Stimulated activated CD8-positive, alpha-beta memory T cell treated with anti-CD3 and anti-CD28 coated beads, Interleukin-7, amount 100 ng/mL, for 4 hours (primary cell): ENCODE measurements around the gene SRSF9.
"Not testable (repeated sequence)": the region's sequence is repeated elsewhere in the genome, so short reads cannot be mapped to it uniquely, and the experiment has no call there.

Experiments
- DNase-seq, 2 donors: peaks; one replicate each; pipeline ENCODE4 v3.0.0-alpha.2; 2020; ENCODE audit warnings: low read depth in 2 of 2

The SRSF9 gene

DNA sequence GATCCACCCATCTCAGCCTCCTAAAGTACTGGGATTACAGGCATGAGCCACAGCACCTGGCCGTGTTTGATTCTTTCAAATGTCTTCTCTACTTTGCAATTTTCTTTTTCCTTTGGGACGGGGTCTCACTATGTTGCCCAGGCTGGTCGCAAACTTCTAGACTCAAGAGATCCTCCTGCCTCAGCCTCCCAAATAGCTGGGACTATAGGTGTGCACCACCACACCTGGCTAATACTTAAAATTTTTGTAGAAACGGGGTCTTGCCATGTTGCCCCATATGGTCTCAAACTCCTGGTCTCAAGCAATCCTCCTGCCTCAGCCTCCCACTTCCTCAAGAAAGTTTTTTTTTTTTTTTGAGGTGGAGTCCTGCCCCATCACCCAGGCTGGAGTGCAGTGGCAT is 21.6 kb downstream of the SRSF9 start:
- DNase-seq, result no peak

DNA sequence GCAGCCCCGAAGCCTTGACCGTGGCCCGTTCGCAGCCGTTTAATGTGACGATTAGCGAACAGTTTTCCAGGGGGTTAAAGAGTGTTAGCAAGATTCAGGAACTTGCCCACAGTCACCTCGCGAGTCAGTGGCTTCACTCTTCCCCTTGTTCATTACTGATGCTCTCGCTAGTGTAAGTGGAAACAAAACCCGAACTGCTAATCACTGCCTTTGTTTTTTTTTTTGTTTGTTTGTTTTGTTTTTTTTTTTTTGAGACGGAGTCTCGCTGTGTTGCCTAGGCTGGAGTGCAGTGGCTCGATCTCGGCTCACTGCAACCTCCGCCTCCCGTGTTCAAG is 22.7 kb downstream of the SRSF9 start:
- DNase-seq, result not testable (repeated sequence)

GRCh38 chr12:120445911-120446843 is 23.4 kb downstream of the SRSF9 start, which contains the start of the genes GATC and TRIAP1:
Gene GATC, plus strand, starts transcription at chr12:120446444. Its CDS starts 37 bp downstream, at chr12:120446481.
Gene TRIAP1, minus strand, starts transcription at chr12:120446384. Its CDS starts 12 bp downstream, at chr12:120446372.
- DNase-seq, result peak; percentile 70 to 84

- no peak for DNase-seq
These were observed 24.9 kb downstream of the SRSF9 start for GRCh38 chr12:120444676-120445075.

GRCh38 chr12:120439646-120440247 is 29.8 kb downstream of the SRSF9 start:
- peak; percentile 61 to 62 for DNase-seq

DNA sequence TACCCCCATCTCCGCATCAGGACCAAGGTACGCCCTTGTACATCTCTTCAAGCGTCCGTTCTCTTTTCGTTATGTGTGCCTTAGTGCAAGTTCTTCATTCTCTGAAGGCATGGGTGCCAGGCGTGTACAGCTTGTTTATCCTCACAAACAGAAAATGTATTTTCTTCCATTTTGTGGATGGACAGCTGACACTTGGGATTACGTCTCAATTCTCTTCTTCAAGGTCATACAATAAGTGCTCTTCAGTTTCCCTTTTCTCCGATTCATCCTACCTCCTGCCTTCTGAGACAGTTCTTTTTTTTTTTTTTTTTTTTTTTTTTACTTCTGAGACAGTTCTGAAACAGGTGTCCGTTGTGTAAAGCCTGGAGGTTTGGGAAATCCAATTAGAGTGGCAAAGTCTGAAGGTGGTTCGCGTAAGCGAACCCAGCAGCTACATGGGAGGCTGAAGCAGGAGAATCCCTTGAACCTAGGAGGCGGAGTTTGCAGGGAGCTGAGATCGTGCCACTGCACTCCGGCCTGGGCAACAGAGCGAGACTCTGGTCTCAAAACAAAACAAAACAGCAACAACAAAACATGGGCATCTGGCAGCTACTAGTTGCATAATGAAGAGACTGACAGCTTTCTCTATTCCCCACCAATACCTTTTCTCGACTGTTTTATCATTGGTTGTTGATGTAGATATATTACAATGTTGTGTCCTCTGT is 30.9 kb downstream of the SRSF9 start:
- no peak for DNase-seq

DNA sequence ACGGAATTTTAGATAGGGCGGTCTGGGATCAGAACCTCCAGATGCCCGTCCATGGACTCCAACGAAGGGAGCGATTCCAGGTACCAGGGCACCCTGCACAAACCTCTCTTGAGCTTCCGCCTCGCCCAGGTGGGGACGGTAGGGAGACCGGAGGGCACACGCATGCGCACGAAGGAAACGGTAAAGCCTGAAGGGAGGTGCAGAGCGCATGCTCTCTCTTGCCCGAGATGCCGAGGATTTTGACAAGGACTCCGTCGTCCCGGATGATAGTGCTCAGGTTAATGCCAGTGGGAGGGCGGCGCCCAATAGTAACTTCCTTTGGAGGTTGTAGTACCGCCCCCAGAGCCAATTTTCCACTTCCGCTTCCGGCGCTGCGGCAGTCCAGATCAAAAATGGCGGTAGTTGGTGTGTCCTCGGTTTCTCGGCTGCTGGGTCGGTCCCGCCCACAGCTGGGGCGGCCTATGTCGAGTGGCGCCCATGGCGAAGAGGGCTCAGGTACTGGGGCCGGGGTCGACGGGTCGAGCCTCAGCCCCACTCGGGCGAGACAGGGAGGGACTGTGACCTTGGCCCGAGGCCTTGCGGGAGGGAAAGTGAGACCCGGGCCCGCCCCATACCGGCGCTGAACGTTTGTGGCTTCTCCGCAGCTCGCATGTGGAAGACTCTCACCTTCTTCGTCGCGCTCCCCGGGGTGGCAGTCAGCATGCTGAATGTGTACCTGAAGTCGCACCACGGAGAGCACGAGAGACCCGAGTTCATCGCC is 31.6 kb downstream of the SRSF9 start, which contains the start of gene COX6A1:
Gene COX6A1 (plus strand): TSS at position 379 of the 760 bp plus-strand sequence. CDS start 14 bp downstream, at position 393.
- peak; percentile 97 to 99 for DNase-seq

- DNase-seq, result no peak
These were observed 36.6 kb downstream of the SRSF9 start for GRCh38 chr12:120432772-120433525.

DNA sequence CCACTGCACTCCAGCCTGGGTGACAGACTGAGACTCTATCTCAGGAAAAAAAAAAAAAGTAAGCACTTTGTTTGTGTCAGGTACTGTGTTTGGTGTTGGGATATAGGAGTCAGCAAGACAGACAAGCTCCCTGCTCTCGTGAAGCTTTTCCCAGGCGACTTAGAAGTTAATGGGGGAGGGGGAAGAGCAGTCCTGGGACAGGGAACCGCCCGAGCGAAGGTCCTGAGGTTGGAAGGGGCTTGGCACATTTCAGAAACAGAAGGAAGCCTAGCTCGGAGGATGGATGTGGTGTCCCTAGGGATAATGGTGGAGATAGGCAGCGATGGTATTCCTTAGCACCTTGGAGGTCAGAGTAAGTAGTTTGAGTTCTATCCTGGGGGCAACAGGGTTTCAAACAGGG is 40.2 kb downstream of the SRSF9 start:
- DNase-seq, result no peak

DNA sequence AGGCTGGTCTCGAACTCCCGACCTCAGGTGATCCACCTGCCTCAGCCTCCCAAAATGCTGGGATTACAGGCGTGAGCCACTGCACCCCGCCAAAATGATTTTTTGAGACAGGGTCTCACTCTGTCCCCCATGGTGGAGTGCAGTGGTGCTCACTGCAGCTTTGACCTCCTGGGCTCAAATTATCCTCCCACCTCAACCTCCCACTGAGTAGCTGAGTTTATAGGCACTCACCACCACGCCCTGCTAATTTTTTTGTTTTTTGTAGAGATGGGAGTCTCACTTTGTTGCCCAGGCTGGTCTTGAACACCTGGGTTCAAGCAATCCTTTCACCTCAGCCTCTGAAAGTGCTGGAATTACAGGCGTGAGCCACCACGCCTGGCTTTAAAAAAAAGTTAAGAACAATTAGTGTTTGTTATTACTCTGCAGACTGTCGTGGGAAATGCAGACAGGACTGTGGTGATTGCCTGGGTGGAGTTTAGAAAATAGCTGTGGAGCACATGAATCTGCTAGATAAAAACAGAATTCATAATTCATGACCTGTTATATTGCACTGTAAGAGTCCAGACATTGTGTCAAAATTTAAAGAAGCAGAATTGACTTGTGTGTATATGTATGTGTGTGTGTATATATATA is 40.8 kb downstream of the SRSF9 start:
- no peak for DNase-seq

GRCh38 chr12:120425797-120426196 is 43.8 kb downstream of the SRSF9 start:
- DNase-seq, result no peak

DNA sequence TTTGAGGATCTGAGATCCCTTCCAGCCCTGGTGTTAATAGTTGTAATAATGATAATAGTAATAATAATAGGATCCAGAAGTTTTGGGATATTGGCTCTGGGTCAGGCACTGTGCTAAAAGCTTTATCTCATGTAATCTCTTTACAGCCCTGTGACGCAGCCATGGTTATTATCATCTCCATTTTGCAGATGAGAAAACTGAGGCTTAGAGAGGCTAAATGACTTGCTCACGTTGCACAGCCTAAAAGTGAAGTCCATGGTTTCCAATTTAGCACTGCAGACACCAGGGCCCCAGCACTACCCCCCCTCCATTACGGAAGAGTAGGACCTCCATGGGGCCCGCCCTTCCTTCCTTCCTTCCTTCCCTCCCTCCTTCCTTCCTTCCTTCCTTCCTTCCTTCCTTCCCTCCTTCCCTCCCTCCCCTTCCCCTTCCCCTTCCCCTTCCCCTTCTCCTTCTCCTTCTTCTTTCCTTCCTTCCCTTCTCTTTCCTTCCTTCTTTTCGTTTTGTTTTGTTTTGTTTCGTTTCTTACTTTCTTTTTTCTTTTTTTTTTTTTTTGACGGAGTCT is 46.6 kb downstream of the SRSF9 start:
- no peak for DNase-seq

- no peak for DNase-seq
These were observed 47.8 kb downstream of the SRSF9 start for GRCh38 chr12:120421701-120422100.

GRCh38 chr12:120417917-120418580 is 51.5 kb downstream of the SRSF9 start:
- DNase-seq, result no peak

GRCh38 chr12:120416490-120417216 is 52.9 kb downstream of the SRSF9 start:
- DNase-seq, result no peak

- no peak for DNase-seq
These were observed 55.5 kb downstream of the SRSF9 start for GRCh38 chr12:120413901-120414695.

GRCh38 chr12:120412421-120412820 is 57.1 kb downstream of the SRSF9 start:
- DNase-seq, result no peak
